ENCODE data around the gene RING1. TPM values are rescaled to one million over a fixed set of nuclear protein-coding genes. Genes with fewer than 3 reads are reported as not detected.
A peak's percentile ranks its signal among the peaks of the same experiment; 100 is the strongest.

The RING1 gene
- total and polyA plus RNA-seq, 10 of the 15 experiments (the other 5 are each of a cell fraction or from before 2014, with no cell fraction given): 2.0 to 27.2 (median 15.8) TPM

GRCh38 chr6:33208091-33208967 is at the start of gene RING1 (continued):
- TF ChIP-seq ZBTB4 (CRISPR knock-in tag; IDR thresholded peaks at IDR 0.05): no peak
- peak; percentile 85 for TF ChIP-seq DPF2 (IDR thresholded peaks at IDR 0.05)
- no peak for TF ChIP-seq NFYB (IDR thresholded peaks at IDR 0.05; ENCODE audit: insufficient read depth, low read depth, low read length)
- no peak for TF ChIP-seq ZNF274 (IDR thresholded peaks at IDR 0.05; ENCODE audit: insufficient read depth, insufficient read length)
- peak; percentile 17 for TF ChIP-seq BCL3 (IDR thresholded peaks at IDR 0.05; ENCODE audit: borderline replicate concordance, insufficient read depth, low read depth, low read length, poor library complexity, severe bottlenecking)
- 0 out of 2 replicates have a peak, but pooled peaks have one; percentile 4 for TF ChIP-seq JUND (IDR thresholded peaks at IDR 0.05; ENCODE audit: low read depth, low read length)
- no peak for TF ChIP-seq REST (IDR thresholded peaks at IDR 0.05; ENCODE audit: low read depth, low read length)
- no peak for TF ChIP-seq HDAC6 (IDR thresholded peaks at IDR 0.05; ENCODE audit: unreplicated experiment)
- peak; percentile 99 for TF ChIP-seq BACH1 (IDR thresholded peaks at IDR 0.05; ENCODE audit: borderline replicate concordance)
- no peak for TF ChIP-seq ZNF217 (IDR thresholded peaks at IDR 0.05)
- TF ChIP-seq ZSCAN29 (IDR thresholded peaks at IDR 0.05): no peak
- TF ChIP-seq RFX5 (IDR thresholded peaks at IDR 0.05; ENCODE audit: low read depth, low read length): no peak
- TF ChIP-seq EGR1 (IDR thresholded peaks at IDR 0.05; ENCODE audit: borderline replicate concordance in 1 of 2, low read depth in 2 of 2, low read length in 2 of 2): peak in 1 of 2 experiments; percentile 85; a peak in 2 of 3 replicates
- TF ChIP-seq RELB (IDR thresholded peaks at IDR 0.05; ENCODE audit: low read depth): peak; percentile 62; the same call in 1 of the 2 replicates
- TF ChIP-seq CEBPB (IDR thresholded peaks at IDR 0.05; ENCODE audit: borderline replicate concordance in 1 of 2, low read depth in 2 of 2, low read length in 2 of 2): 0 out of 4 replicates have a peak, but pooled peaks of 1 of the 2 experiments have one; percentile 37
